Measurements from ENCODE around the gene CHMP4B.

The CHMP4B gene

DNA sequence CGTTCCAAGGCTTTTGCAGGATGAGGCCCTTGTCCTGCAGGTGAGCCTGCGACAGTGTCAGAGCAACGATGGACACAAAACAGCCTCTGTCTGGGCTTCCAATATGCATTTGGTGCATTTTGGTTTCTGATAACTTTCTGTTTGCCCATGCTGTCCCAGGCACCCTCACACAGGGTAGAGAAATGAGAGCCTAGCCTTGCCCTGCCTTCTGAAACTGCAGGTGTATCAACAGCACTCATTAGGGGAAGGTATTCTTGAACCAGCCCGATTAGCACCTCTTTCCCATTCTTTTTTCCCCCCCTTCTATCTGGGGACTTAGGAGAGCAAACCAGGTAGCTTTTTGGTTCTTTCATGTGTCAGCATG, 30.3 kb downstream of the CHMP4B start:
- DNase-seq = no peak

DNA sequence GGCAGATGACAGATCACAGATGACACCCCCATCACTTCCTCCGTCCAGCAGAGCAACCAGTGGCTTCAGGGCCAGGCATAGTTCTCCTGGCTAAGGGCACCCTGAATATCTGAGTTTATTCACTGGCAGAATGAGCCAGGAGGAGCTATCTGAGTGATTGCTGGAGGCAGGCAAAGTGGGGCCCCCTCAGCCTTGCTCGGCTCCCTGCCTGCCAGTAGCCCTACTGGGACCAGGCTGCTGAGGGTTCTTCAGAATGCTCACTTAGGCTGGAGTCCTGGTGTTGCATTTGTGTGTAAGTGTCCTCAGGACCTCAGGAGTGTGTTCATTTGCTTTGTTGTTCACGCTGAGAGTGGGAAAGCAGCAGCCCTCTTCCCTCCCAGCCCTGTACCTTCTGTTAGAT, 31.2 kb downstream of the CHMP4B start:
- no peak for DNase-seq

DNA sequence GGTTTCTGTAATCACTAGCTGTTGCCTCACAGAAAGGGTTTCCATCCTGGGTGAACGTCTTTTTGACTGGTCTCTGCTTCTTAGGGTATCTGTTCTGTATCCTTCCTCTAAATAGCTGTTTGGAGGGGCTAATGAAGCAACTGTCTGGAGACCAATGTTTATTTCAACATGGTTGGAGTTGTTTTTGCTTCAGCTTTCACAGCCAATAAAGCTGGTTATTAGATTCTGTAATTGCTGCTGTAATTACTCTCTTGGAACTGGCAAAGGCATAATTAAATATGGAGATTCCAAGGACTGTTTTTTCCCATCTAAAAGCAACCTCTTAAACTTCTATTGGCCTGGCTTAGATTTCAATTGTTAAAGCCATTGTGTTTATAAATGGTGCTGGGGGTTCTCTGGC, 31.9 kb downstream of the CHMP4B start:
- DNase-seq = no peak

DNA sequence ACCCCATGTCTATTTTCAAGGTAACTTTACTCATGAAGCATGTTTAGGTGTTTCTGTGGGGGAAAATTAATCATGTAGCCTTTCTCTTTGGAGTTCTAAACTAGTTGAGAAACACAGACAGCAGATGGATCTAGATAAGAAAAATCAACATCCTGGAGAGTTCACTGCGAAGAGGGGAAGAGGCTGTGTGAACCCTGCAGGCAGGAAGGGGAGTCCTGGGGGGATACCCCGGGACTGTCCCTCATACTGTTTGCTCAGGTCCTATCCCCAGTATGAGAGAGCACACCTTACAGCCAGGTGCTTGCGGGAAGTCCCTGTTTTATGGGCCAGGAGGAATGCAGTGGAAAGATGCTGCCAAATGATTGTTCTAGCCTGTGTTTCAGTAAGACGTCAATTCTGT, 32.7 kb downstream of the CHMP4B start:
- no peak for DNase-seq

DNA sequence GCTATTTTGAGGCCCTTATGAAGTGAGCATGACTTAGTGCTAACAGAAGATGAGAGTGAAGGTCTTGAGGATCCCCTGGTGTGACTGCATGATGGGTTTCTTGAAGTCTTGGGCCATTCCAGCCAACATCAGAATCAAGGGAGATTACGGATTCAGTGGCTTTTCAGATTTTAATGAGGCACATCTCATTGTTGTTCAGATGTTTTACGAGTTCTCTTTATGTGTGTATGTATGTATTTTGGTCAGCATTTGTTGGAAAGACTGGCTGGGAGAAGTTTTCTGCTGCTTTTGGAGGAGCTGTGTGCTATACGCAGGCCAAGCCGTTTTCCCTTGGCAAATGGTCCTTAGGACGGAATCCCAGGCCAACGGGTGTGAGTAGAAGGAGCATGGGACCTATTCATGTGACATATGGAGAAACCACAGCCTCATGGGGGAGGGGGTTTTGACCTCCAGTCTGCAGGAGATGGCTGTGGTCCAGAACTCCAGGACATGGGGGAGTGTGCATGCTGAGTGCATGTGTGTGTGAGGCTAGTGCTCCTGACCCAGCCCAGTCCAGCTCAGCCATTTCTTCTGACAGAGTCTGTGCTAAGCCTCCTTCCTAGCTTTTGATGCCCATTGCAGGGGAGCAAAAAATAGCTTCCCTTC, 35.3 kb downstream of the CHMP4B start:
- no peak for DNase-seq

DNA sequence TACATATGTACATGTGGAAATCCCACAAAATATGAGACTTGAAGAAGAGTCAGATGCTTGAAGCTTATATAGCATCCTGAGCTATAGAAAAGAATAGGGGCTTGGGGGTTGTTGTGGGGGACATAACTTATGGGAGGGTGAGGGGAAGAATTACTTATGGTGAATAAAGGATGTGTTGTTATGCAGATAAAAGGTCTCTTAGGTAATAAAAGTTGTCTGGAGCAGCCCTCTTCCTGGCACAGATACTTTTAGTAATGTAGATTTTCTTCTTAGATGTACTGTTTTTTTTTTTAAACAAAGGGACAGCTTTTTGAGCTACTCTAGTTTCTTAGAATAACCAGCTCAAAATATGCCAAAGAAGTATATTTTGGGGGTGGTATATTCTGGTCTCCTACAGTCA, 35.9 kb downstream of the CHMP4B start:
- DNase-seq = no peak

DNA sequence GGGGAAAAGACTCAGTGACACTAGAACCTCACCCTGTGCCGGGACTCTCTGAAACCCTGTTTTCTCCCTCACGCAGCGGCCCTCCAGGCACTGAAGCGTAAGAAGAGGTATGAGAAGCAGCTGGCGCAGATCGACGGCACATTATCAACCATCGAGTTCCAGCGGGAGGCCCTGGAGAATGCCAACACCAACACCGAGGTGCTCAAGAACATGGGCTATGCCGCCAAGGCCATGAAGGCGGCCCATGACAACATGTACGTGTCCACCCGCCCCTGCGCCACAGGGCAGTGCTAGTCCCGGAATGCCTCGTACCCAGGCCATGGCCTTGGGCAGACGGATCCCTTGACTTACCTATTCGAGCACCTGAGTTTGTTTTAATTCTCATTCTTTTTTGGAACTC, 37.2 kb downstream of the CHMP4B start:
- DNase-seq = no peak

DNA sequence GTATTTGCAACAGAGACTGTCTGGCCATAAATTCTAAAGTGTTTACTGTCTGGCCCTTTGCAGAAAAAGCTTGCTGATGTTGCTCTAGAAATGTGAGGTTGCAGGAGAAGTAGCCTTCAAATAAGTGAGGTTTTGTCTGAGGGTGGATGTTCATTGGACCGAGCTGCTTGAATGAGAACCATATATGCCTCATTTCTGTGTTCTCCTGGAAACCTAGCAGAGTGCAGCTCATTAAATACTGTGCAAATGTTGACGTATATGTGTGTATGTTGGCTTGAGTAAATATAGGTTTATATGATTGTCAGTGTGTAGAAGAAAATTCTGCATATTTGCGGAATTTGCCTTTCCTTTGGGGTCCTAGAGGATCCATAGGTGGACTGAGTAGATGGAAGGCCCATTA, 39.0 kb downstream of the CHMP4B start:
- no peak for DNase-seq

DNA sequence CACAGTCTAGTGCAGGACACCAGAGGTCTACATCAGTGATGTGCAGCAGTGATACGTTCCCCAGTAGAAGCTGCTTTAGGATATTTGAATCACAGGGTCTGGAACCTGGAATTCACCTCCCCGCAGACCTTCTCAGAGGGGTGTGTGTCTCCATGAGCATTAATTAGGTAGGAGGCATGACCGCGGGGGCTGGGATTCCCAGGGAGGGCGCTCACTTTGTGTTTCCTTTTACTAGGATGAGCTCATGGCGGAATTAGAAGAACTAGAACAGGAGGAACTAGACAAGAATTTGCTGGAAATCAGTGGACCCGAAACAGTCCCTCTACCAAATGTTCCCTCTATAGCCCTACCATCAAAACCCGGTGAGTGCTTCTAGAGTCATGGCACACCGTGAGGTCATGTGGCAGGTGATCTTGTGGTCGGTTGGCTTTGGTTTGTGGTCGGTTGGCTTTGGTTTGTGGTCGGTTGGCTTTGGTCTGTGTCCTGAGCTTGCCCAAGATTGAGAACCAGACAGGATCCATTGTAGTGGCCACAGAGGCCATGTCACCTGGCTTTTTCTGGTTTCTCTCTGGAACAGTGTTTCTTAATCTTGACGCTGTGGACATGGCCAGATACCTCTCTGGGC, 40.8 kb downstream of the CHMP4B start:
- no peak for DNase-seq

DNA sequence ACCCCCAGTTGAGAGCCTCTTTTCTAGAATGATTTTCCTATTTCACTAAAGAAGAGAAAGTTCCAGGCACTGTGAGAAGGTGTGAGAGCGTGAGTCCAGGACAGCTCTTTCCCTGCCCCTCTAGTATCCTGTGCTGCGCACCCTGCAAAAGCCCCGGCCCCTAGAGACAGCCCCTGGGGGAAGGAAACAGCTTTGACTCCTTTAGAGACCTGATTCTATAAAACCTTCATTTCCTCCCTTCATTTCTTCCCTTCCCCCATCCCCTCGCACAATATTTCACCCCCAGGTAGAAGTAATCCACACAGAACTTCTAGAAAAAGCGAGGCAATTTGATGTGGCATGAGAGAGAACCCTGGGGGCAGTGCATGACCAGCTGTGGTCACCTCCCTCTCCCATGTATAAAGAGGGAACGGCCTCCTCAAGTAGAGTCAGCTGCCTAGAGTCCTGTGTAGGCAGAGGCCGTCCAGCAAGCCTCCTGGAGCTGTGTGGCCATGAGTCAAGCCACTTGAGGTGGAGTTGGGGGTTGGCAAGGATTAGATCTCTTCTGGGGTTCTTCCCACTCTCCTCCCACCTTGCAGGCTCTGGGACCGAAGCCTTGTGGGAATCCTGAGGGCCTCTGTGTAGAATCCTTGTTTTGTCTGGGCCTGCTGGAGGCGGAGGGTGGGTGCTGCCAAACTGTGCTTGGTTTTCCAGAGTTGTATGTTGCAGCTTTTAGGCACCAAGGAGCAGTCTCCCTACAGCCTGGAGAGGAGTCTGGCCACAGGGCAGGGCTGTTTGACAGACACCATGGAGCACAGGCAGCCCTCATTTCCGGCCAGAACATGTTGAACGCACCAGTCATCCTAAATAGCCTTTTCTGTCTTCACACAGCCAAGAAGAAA, 41.7 kb downstream of the CHMP4B start:
- no peak for DNase-seq

DNA sequence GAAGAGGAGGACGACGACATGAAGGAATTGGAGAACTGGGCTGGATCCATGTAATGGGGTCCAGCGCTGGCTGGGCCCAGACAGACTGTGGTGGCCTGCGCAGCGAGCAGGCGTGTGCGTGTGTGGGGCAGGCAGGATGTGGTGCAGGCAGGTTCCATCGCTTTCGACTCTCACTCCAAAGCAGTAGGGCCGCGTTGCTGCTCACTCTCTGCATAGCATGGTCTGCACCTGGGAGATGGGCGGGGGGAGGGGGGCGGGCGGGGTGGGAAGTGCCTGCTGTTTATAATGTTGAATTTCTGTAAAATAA, 42.3 kb downstream of the CHMP4B start:
- no peak for DNase-seq

DNA sequence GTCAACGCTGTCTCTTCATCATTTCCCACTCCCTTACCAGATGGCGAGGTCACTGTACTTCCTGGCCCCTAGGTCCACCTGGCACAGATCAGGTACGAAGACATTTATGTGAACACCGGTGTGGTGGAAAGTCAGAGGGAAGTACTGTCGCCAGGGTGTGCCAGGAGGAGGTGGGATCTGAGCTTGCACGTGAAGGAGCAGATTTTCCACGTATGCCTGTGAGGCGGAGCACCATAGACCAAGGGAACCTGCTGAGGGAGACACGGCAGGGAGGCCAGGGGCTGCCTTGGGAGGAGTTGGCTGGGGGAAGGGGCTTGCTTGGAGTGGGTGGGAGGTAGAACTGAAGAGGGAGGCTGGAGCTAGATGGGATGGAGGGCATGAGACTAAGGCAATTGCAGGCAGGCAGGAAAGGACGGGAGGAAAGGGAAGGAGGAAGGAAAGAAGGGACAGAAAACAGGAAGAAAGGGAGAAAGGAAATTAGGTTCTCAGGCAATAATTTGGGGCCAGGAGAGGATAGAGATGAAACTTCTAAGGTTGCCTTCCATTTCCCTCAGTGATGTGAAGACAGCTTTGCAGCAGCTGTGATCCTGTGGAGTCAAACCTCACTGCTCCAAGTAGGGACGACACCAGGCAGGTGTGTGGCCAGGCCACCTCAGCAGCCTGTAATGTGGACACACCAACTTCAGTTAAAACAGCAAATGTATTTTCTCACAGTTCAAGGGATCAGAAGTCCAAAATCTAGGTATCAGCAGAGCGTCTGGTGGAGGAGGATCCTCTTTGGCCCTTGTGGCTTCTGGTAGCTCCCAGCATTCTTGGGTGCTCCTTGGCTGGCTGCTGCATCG, 46.8 kb downstream of the CHMP4B start:
- DNase-seq = no peak

DNA sequence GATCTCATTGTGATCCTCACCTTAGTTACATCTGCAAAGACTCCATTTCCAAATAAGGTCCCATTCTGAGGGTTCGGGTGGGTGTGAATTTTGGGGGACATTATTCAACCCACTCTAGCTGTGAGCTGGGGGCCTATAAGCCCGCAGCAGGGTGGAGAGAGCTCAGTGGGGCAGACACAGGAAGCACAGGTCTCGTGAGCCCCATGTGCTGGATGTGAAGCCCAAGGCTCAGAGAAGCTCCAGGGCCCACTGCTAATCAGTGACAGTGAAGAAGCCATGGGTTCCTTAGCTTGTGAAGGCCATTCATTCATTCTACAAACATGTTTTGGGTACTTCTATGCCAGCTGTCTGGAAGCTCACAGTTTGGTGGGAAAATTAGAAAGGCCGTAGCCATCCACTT, 47.5 kb downstream of the CHMP4B start:
- no peak for DNase-seq

DNA sequence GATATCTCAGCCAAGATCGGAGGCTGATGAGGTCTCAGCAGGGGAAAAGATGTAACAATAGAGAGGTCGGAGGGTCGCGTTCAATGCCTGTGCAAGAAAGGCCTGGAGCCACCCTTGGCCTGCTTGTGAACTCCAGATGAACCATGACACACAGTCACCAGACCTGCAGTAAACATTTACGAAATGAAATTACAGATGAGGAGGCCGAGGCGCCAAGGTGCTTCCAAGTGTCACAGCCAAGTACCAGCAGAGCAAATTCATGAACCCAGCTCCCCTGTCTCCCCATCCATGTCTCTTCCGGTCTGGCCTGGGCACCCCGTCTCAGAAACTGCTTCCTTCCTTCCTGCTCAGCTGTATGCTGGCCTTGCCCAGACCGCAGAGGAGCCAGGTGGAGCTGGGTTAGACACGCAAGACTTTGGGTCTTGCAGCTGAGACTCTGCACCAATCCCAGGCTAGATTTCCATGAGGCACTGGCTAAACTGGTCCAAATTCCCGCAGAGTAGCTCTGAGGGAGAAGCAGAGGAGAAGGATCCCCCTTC, 48.1 kb downstream of the CHMP4B start:
- DNase-seq = no peak

DNA sequence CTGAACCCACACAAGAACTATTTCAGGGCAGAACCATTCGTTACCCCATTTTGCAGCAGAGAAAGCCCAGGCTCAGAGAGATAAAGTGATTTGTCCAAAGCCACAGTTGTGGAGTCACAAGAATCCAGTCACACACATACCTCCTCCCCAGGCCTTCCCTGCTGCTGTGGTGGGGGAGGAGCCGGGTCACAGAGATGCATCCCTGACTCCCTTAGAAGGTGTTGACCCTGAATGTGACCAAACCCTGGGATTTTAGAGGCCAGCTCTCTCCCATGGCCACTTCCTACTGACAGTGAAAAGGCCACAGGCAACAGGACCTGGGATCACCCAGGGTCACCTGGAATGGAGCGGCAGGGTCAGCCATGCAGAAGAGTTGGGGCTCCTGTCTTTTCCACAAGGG, 48.6 kb downstream of the CHMP4B start:
- DNase-seq = no peak

DNA sequence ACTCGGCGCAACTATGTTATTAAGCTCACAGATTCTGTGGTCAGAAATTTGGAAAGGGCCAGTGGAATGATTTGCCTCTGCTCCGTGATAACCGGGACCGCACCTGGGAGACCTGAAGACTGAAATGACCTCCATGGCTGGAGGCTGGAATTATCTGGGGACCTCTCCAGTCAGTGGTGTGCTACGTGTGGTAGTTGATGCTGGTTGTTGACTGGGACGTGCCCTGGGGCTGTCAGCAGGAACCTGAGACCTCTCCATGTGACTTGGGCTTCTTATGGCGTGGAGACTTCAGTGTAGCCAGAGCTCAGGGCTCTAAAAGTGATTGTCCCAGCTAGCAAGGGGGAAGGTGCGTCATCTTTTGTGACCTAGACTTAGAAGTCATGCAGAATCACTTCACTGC, 50.3 kb downstream of the CHMP4B start:
- DNase-seq = no peak

DNA sequence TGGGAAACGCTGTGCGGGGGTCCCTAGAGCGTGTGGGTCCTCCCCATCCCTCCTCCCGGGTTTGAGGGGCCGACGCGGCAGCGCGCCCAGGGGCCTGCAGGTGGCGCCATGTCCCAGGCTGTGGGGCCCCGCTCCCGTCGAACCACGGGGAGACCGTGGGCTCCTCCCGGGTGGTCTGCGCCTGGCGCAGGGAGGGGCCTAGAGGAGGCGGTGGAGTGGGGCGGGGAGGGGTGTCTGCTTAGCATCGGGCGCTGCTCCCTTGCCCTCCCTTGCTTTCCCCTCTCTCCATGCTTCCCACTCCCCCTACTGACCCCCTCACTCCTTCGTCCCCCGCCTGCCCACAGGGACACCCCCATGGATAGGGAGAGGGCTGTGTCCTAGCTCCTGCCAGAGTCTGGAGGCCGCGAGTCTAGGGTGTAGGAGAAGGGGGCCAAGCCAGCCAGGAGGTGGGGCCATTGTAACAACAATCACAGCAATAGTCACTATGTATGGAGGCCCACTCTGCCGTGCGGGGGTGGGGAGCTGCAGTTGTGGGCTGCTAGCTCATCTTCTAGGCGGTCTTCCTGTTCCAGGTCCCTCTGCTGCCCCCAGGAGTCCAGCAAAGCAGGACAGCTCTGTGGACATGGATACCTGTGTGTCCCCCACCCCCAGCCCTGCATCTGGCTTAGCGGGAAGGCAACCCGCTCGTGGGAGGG, 51.7 kb downstream of the CHMP4B start:
- DNase-seq = no peak

DNA sequence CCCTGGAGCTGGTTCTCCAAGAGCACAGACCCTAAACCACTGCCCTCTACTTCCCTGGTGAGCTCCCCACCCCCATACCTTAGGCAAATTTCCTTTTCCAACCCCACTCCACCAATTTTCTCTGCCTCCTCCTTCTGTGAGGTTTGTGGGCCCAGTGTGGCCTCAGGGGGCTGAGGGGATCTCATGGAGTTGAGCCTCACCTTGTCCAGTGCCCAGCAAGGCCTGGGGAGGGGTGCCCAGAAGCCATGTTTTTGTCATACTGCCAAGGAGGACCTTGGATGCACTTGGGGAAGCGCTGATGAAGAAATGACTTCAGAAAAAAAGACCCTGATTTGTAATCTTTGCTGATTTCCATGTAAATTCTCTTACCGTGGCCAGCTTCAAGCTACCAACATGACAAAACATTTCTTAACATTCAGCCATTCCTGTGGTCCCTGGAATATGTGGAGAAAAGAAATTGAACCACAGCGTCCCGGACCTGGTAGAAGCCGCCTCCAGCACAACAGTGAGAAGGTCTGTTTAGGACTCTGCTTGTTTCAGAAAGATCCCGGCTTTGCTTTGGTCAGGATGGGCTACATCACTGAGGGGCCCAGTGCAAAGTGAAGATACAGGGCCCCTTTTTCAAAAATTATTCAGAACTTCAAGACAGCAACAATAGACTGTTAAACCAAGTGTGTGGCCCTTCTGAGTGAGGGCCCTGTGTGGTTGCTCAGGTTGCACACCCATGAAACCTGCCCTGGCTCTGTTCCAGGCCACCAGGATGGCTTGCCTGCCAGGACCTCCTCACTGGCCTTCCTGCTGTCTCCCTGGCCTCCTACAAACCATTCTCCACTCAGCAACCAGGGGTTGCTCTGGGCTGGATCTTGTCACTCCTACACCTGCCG, 52.5 kb downstream of the CHMP4B start:
- DNase-seq = no peak

DNA sequence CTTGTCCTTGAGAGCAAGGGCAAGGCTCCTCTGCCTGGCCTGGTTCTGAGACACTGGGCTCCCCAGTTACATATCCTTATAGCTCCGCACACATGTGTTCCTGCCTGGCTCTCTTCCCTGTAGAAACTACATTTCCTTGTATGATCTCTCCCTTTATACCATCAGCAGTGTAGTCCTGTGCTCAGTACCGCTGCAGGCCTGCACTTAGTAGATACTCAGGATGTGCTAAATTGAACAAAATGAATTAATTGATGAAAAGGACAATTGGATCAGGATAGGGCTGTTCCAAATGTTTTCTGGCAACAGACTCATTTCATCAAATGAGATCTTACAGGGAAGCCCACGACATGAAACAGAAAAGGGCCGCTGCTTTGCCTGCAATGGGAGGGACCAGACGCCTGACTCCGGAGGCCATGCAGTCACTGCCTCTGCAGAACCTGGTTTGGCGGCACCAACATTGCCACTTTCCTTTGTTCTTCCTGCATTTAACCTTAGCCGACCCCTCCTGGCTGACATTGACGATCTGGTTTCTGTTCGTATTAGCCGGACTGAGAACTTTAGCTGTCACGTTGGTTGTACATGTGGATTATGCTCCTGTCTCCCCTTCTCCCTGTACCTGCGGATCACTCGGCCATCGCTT, 53.3 kb downstream of the CHMP4B start:
- DNase-seq = no peak

DNA sequence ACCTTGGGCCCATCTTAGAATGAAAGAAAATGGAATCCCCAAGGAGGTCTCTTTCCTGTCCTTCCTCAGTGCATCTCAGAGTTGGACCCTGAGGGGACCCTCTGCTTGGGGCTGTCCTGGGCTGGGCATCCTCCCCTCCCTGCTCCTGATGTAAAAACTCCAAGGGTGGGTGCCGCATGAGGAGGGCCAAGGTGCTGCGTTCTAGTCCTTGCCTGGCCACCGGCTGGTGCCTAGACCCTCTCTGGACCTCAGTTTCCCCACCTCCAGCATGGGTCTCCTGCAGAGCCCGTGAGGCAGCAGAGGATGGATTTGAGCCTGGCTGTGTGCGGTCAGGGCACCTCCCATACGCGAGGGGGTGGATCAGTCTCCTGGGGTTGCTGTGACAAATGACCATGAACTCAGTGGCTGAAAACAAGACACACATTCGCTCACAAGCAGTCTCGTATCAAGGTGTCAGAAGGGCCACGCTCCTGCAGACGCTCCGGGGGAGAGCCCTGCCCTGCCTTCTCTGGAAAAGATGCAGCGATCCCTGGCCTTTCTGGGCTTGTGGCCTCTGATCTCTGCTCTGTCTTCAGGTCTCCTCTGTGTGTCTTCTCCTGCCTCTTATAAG, 54.7 kb downstream of the CHMP4B start:
- DNase-seq = no peak

Measured in NCI-H187 treated with DMSO at 0.1 percent for 48 hours (cell line).